H9 (cell line): ENCODE measurements around the gene PROC. TPM values are rescaled to one million over a fixed set of nuclear protein-coding genes. Genes with fewer than 3 reads are reported as not detected.

Experiments
- DNase-seq: peaks from one replicate; pipeline ENCODE4 v3.0.0-alpha.2; 2017
- H2AFZ ChIP-seq: one replicate; pipeline ENCODE4 v1.6.1; 2013; ENCODE audit warnings: mild to moderate bottlenecking, low read length, control low read depth, moderate library complexity
- H2AK5ac ChIP-seq: 2 replicates; pipeline ENCODE4 v1.6.1; 2013; ENCODE audit warnings: low read length, control low read depth, mixed read lengths; ENCODE audit not compliant: insufficient read length
- H2BK120ac ChIP-seq: one replicate; pipeline ENCODE4 v1.6.1; 2013; ENCODE audit warnings: low read depth, mild to moderate bottlenecking, low read length, control low read depth, inconsistent platforms; ENCODE audit not compliant: poor library complexity, severe bottlenecking
- H2BK12ac ChIP-seq: 2 replicates; pipeline ENCODE4 v1.6.1; 2013; ENCODE audit warnings: low read length, control low read depth, mixed read lengths, low read depth; ENCODE audit not compliant: insufficient read length
- H2BK15ac ChIP-seq: 2 replicates; pipeline ENCODE4 v1.6.1; 2013; ENCODE audit warnings: low read depth, low read length, control low read depth
- H2BK20ac ChIP-seq: one replicate; pipeline ENCODE4 v1.6.1; 2013; ENCODE audit warnings: low read depth, mild to moderate bottlenecking, low read length, control low read depth, inconsistent platforms; ENCODE audit not compliant: poor library complexity, severe bottlenecking
- H2BK5ac ChIP-seq: 2 replicates; pipeline ENCODE4 v1.6.1; 2013; ENCODE audit warnings: low read length, control low read depth, mixed read lengths; ENCODE audit not compliant: insufficient read length
- H3K14ac ChIP-seq: 2 replicates; pipeline ENCODE4 v1.6.1; 2013; ENCODE audit warnings: low read length, control low read depth; ENCODE audit not compliant: insufficient read depth
- H3K18ac ChIP-seq: 2 replicates; pipeline ENCODE4 v1.6.1; 2013; ENCODE audit warnings: low read depth, mild to moderate bottlenecking, mixed read lengths, low read length, control low read depth; ENCODE audit not compliant: insufficient read length
- H3K23ac ChIP-seq: 2 replicates; pipeline ENCODE4 v1.6.1; 2013; ENCODE audit warnings: low read length, control low read depth, mixed read lengths, low read depth; ENCODE audit not compliant: insufficient read length
- H3K23me2 ChIP-seq: 2 replicates; pipeline ENCODE4 v1.6.1; 2013; ENCODE audit warnings: low read depth, mild to moderate bottlenecking, mixed read lengths, low read length, control low read depth; ENCODE audit not compliant: insufficient read length, poor library complexity, severe bottlenecking
- H3K27ac ChIP-seq: 2 replicates; pipeline ENCODE4 v1.5.1; 2013; ENCODE audit warnings: low read length, control low read depth, mixed read lengths, low read depth; ENCODE audit not compliant: insufficient read length
- H3K27me3 ChIP-seq: 2 replicates; pipeline ENCODE4 v1.6.1; 2013; ENCODE audit warnings: low read length, control low read depth, inconsistent platforms; ENCODE audit not compliant: insufficient read depth
- H3K4ac ChIP-seq: 2 replicates; pipeline ENCODE4 v1.6.1; 2013; ENCODE audit warnings: low read depth, mild to moderate bottlenecking, control low read depth, inconsistent platforms, low read length, moderate library complexity
- H3K4me1 ChIP-seq: 2 replicates; pipeline ENCODE4 v1.6.1; 2013; ENCODE audit warnings: low read length, control low read depth, inconsistent platforms; ENCODE audit not compliant: insufficient read depth
- H3K4me2 ChIP-seq: 2 replicates; pipeline ENCODE4 v1.6.1; 2013; ENCODE audit warnings: low read length, control low read depth, mixed read lengths; ENCODE audit not compliant: insufficient read length, insufficient read depth
- H3K56ac ChIP-seq: 2 replicates; pipeline ENCODE4 v1.6.1; 2013; ENCODE audit warnings: low read depth, mild to moderate bottlenecking, mixed read lengths, low read length, control low read depth; ENCODE audit not compliant: insufficient read length
- H3K79me1 ChIP-seq: 2 replicates; pipeline ENCODE4 v1.6.1; 2013; ENCODE audit warnings: low read depth, mild to moderate bottlenecking, moderate library complexity, low read length, control low read depth, inconsistent platforms; ENCODE audit not compliant: insufficient read depth, poor library complexity, severe bottlenecking
- H3K79me2 ChIP-seq: 2 replicates; pipeline ENCODE4 v1.6.1; 2013; ENCODE audit warnings: low read length, control low read depth, inconsistent platforms; ENCODE audit not compliant: insufficient read depth
- H3K9ac ChIP-seq: 2 replicates; pipeline ENCODE4 v1.6.1; 2013; ENCODE audit warnings: low read length, control low read depth, mixed read lengths; ENCODE audit not compliant: insufficient read length; ENCODE audit errors: extremely low read depth
- H3K9me3 ChIP-seq: one replicate; pipeline ENCODE4 v1.6.1; 2013; ENCODE audit warnings: low read depth, low read length, inconsistent platforms; ENCODE audit not compliant: control insufficient read depth
- H3T11ph ChIP-seq: one replicate; pipeline ENCODE4 v1.6.1; 2013; ENCODE audit warnings: mild to moderate bottlenecking, low read length, control low read depth, inconsistent platforms
- H4K20me1 ChIP-seq: one replicate; pipeline ENCODE4 v1.6.1; 2013; ENCODE audit not compliant: control insufficient read depth, insufficient read length, insufficient read depth
- H4K5ac ChIP-seq: 2 replicates; pipeline ENCODE4 v1.6.1; 2013; ENCODE audit warnings: low read depth, mild to moderate bottlenecking, mixed read lengths, low read length, control low read depth; ENCODE audit not compliant: insufficient read length
- H4K8ac ChIP-seq: replicated peaks from 2 replicates; pipeline ENCODE4 v1.6.1; 2013; ENCODE audit warnings: low read length, control low read depth, mixed read lengths, low read depth; ENCODE audit not compliant: insufficient read length
- H4K91ac ChIP-seq: 2 replicates; pipeline ENCODE4 v1.6.1; 2013; ENCODE audit warnings: low read depth, mild to moderate bottlenecking, moderate library complexity, mixed read lengths, low read length, control low read depth; ENCODE audit not compliant: insufficient read length
- H3K27ac Mint-ChIP-seq, 3 experiments: 2 replicates in 2 of 3; 3 replicates in 1 of 3; pipeline ENCODE4 v1.8.0; 2020 to 2021; ENCODE audit warnings: mixed read lengths in 3 of 3, mild to moderate bottlenecking in 1 of 3, moderate library complexity in 1 of 3
- H3K27me3 Mint-ChIP-seq: 2 replicates; pipeline ENCODE4 v1.8.0; 2021; ENCODE audit warnings: low read depth, mild to moderate bottlenecking, moderate library complexity, mixed read lengths
- H3K36me3 Mint-ChIP-seq, 3 experiments: 2 replicates in 2 of 3; 3 replicates in 1 of 3; pipeline ENCODE4 v1.8.0; 2020 to 2021; ENCODE audit warnings: low read depth in 3 of 3, mixed read lengths in 3 of 3; ENCODE audit not compliant: insufficient read depth in 1 of 3
- H3K4me1 Mint-ChIP-seq, 2 experiments: 2 replicates each; pipeline ENCODE4 v1.8.0; 2020; ENCODE audit warnings: mixed read lengths in 2 of 2
- H3K4me3 Mint-ChIP-seq, 2 experiments: 2 replicates in 1 of 2; 3 replicates in 1 of 2; pipeline ENCODE4 v1.8.0; 2020 to 2021; ENCODE audit warnings: mild to moderate bottlenecking in 2 of 2, mixed read lengths in 2 of 2, moderate library complexity in 1 of 2
- H3K9me3 Mint-ChIP-seq, 2 experiments: 2 replicates in 1 of 2; 3 replicates in 1 of 2; pipeline ENCODE4 v1.8.0; 2020; ENCODE audit warnings: mild to moderate bottlenecking in 2 of 2, mixed read lengths in 2 of 2, moderate library complexity in 1 of 2
- WGBS: extraction: QIAGEN DNeasy Blood & Tissue Kit; methylation state at CpG from one replicate; pipeline ENCODE4 v1.1.7; 2013; ENCODE audit warnings: missing lambda C conversion rate, low lambda C conversion rate, mixed read lengths; ENCODE audit not compliant: insufficient read length; ENCODE audit errors: extremely low coverage; 5-methylcytosine and 5-hydroxymethylcytosine counted together
- total RNA-seq: library from RNA; stranded (reverse); gene quantifications from 2 replicates; pipeline ENCODE4 v1.2.1, GENCODE V29; 2021
- TF ChIP-seq, protein P1 (sequence below): fragments of 200-600 bp; sonication (generic); conservative IDR thresholded peaks from 3 replicates; pipeline ENCODE4 v1.8.0; 2021; ENCODE audit warnings: antibody characterized with exemption, mild to moderate bottlenecking

The PROC gene
- total RNA-seq, 1 experiment from 2014 or later = 0.61 TPM

DNA sequence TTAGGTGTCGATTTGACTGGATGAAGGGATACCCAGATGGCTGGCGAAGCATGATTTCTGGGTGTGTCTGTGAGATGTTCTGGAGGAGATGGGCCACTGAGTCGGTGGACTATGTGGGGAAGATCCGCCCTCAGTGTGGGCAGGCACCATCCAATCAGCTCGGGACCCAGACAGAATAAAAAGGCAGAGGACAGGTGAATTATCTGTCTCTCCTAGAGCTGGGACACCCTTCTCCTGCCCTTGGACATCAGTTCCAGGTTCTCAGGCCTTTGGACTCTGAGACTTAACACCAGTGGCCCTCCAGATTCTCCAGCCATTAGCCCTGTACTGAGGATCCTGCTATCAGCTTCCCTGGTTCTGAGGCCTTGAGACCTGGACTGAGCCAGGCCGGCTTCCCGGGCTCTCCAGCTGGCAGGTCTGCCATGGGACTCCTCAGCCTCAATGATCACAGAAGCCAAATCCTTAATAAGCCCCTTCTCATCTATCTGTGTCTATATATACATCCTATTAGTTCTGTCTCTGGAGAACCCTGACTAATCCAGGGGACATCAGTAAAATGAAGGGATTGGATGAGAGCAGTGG lies 11.7 kb downstream of the PROC start:
- WGBS = no CpG with 5 or more reads among the region's 7 CpGs
- no peak overlapping the region for H2BK15ac ChIP-seq
- H2BK12ac ChIP-seq = no peak overlapping the region

More for the DNA sequence above, 11.7 kb downstream of the PROC start:
- Histone ChIP-seq H2AK5ac (no peak overlapping the region), H4K20me1 (no peaks in the 10 kb centered on the region), H3K9me3 (no peaks in the 10 kb centered on the region), H2BK120ac (no peak overlapping the region), H4K8ac (no peak overlapping the region), H4K5ac (no peak overlapping the region), H3K23me2 (no peaks in the 10 kb centered on the region), H3K4me1 (no peaks in the 10 kb centered on the region), H3K4me2 (no peak overlapping the region), H3K56ac (no peak overlapping the region), H3K79me2 (no peaks in the 10 kb centered on the region), H3T11ph (no peak overlapping the region), H2BK20ac (no peak overlapping the region), H3K14ac (no peak overlapping the region), H3K4ac (no peak overlapping the region), H3K9ac (no peak overlapping the region), H2AFZ (no peak overlapping the region), H3K23ac (no peak overlapping the region), H3K27ac (no peak overlapping the region), H4K91ac (no peak overlapping the region), H3K27me3 (no peaks in the 10 kb centered on the region), H3K79me1 (no peaks in the 10 kb centered on the region), H3K18ac (no peak overlapping the region), H2BK5ac (no peak overlapping the region)
- H3K4me1 Mint-ChIP-seq = peaks cover 5 to 10% of the 10 kb centered on the region in 2 experiments
- TF ChIP-seq, protein P1, sequence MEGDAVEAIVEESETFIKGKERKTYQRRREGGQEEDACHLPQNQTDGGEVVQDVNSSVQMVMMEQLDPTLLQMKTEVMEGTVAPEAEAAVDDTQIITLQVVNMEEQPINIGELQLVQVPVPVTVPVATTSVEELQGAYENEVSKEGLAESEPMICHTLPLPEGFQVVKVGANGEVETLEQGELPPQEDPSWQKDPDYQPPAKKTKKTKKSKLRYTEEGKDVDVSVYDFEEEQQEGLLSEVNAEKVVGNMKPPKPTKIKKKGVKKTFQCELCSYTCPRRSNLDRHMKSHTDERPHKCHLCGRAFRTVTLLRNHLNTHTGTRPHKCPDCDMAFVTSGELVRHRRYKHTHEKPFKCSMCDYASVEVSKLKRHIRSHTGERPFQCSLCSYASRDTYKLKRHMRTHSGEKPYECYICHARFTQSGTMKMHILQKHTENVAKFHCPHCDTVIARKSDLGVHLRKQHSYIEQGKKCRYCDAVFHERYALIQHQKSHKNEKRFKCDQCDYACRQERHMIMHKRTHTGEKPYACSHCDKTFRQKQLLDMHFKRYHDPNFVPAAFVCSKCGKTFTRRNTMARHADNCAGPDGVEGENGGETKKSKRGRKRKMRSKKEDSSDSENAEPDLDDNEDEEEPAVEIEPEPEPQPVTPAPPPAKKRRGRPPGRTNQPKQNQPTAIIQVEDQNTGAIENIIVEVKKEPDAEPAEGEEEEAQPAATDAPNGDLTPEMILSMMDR = no peak
- H3K36me3 Mint-ChIP-seq = no peaks in the 10 kb centered on the region; a peak in 1 of 7 replicates
- no peak overlapping the region for H3K4me3 Mint-ChIP-seq
- DNase-seq = no peak
- H3K27ac Mint-ChIP-seq = no peak overlapping the region
- H3K9me3 Mint-ChIP-seq = peaks cover 0 to 2% of the 10 kb centered on the region in 2 experiments; a peak in 1 of 5 replicates
- peaks cover 4% of the 10 kb centered on the region for H3K27me3 Mint-ChIP-seq
